CD4-positive, alpha-beta T cell treated with Interleukin-4 for 4 hours (primary cell): ENCODE data around the gene KCNA5.

Experiments used
- DNase-seq: peaks from one replicate; pipeline ENCODE4 v3.0.0-alpha.2; 2020

Gene KCNA5

GRCh38 chr12:5030066-5030465 is 13.6 kb upstream of the KCNA5 start:
- DNase-seq, result no peak

GRCh38 chr12:5031242-5031641 is 12.4 kb upstream of the KCNA5 start:
- no peak for DNase-seq

- no peak for DNase-seq
Observed at GRCh38 chr12:5031958-5032357, 11.7 kb upstream of the KCNA5 start.

GRCh38 chr12:5032821-5033220 is 10.9 kb upstream of the KCNA5 start:
- DNase-seq, result no peak

- DNase-seq, result no peak
Observed at GRCh38 chr12:5033883-5034282, 9.8 kb upstream of the KCNA5 start.

GRCh38 chr12:5034603-5035002 is 9.1 kb upstream of the KCNA5 start:
- DNase-seq, result no peak

GRCh38 chr12:5035618-5036017 is 8.1 kb upstream of the KCNA5 start:
- DNase-seq, result no peak

- no peak for DNase-seq
Observed at GRCh38 chr12:5036031-5036430, 7.6 kb upstream of the KCNA5 start.

- DNase-seq, result no peak
Observed at GRCh38 chr12:5037795-5038357, 5.8 kb upstream of the KCNA5 start.

- no peak for DNase-seq
Observed at GRCh38 chr12:5038781-5039311, 4.8 kb upstream of the KCNA5 start.

GRCh38 chr12:5039815-5040214 is 3.9 kb upstream of the KCNA5 start:
- no peak for DNase-seq

GRCh38 chr12:5040368-5040767 is 3.3 kb upstream of the KCNA5 start:
- no peak for DNase-seq

GRCh38 chr12:5044420-5045295 is 979 bp downstream of the KCNA5 start:
- DNase-seq, result no peak

- no peak for DNase-seq
Observed at GRCh38 chr12:5047094-5047493, 3.4 kb downstream of the KCNA5 start.

GRCh38 chr12:5047729-5048128 is 4.0 kb downstream of the KCNA5 start:
- DNase-seq, result no peak

- no peak for DNase-seq
Observed at GRCh38 chr12:5050542-5050941, 6.9 kb downstream of the KCNA5 start.

GRCh38 chr12:5051334-5051733 is 7.7 kb downstream of the KCNA5 start:
- no peak for DNase-seq

GRCh38 chr12:5051913-5052312 is 8.2 kb downstream of the KCNA5 start:
- DNase-seq, result no peak

- no peak for DNase-seq
Observed at GRCh38 chr12:5052348-5052747, 8.7 kb downstream of the KCNA5 start.

- no peak for DNase-seq
Observed at GRCh38 chr12:5059358-5059757, 15.7 kb downstream of the KCNA5 start.

- no peak for DNase-seq
Observed at GRCh38 chr12:5060958-5061357, 17.3 kb downstream of the KCNA5 start.

- DNase-seq, result no peak
Observed at GRCh38 chr12:5063149-5063548, 19.5 kb downstream of the KCNA5 start.

- DNase-seq, result no peak
Observed at GRCh38 chr12:5064913-5065490, 21.3 kb downstream of the KCNA5 start.

- DNase-seq, result no peak
Observed at GRCh38 chr12:5066251-5066650, 22.6 kb downstream of the KCNA5 start.
